Testis (tissue), 3 donors: ENCODE measurements around the gene CSMD2. TPM values are rescaled to one million over a fixed set of nuclear protein-coding genes. Genes with fewer than 3 reads are reported as not detected.

ENCODE experiments used
- DNase-seq: peaks from one replicate; pipeline ENCODE4 v3.0.0-alpha.2; 2019
- H3K27ac ChIP-seq, 2 donors: fragments of 200-600 bp; sonication (generic); one replicate each; pipeline ENCODE4 v1.5.1; 2019
- H3K27me3 ChIP-seq: fragments of 200-600 bp; sonication (generic); one replicate; pipeline ENCODE4 v1.5.1; 2019
- H3K36me3 ChIP-seq: fragments of 200-600 bp; sonication (generic); one replicate; pipeline ENCODE4 v1.5.1; 2017; ENCODE audit warnings: low read depth; ENCODE audit errors: missing control alignments
- H3K4me1 ChIP-seq: fragments of 200-600 bp; sonication (generic); one replicate; pipeline ENCODE4 v1.5.1; 2019
- H3K4me3 ChIP-seq, 2 donors: fragments of 200-600 bp; sonication (generic); one replicate each; pipeline ENCODE4 v1.5.1; 2017 to 2019
- H3K9me3 ChIP-seq: fragments of 200-600 bp; sonication (generic); one replicate; pipeline ENCODE4 v1.5.1; 2017
- POLR2A ChIP-seq: fragments of 450-650 bp; IDR thresholded peaks from one replicate; pipeline ENCODE4 v1.6.1; 2017; ENCODE audit warnings: antibody characterized with exemption, mild to moderate bottlenecking, moderate library complexity
- WGBS, 2 donors: methylation state at CpG; one replicate each; pipeline ENCODE4 v1.1.5; 2018; 5-methylcytosine and 5-hydroxymethylcytosine counted together
- intact Hi-C: fragments of 100-400 bp; cut with DNase I; formaldehyde crosslinking; loops from one replicate; pipeline ENCODE4 v1.15.1; 2023; ENCODE audit warnings: low total_unique reads
- polyA plus RNA-seq: library from polyadenylated mRNA; stranded (reverse); fragments of 350-450 nt; fragmentation: Illumina TruSeq; extraction: RNeasy Lipid Tissue Mini Kit (QIAGEN cat#74804); gene quantifications from one replicate; pipeline ENCODE4 v1.2.3, GENCODE V29; 2014; ENCODE audit warnings: low read depth, low replicate concordance; ENCODE audit not compliant: insufficient read depth
- total RNA-seq, 2 donors: library from RNA; depleted of rRNA; stranded (reverse); fragments of >200 nt; gene quantifications; one replicate each; pipeline ENCODE4 v1.2.3, GENCODE V29; 2016
- TF ChIP-seq, protein P1 (sequence below), 3 experiments: fragments of 450-650 bp in 2 of 3; fragments of 200-600 bp in 1 of 3; sonication (generic) in 1 of 3; IDR thresholded peaks; one replicate each; pipeline ENCODE4 v1.5.1; 2016 to 2019; ENCODE audit warnings: antibody characterized with exemption in 3 of 3, mild to moderate bottlenecking in 2 of 3, moderate library complexity in 1 of 3

The CSMD2 gene
- total and polyA plus RNA-seq, 3 donors from 2014 or later = 1.2 to 3.8 (median 2.7) TPM

GRCh38 chr1:33548721-33549120, 616.3 kb downstream of the CSMD2 start:
- DNase-seq = no peak
- no peaks in the 10 kb centered on the region for H3K36me3 ChIP-seq
- no peaks in the 10 kb centered on the region for H3K4me1 ChIP-seq
- no peaks in the 10 kb centered on the region for H3K27me3 ChIP-seq
- H3K9me3 ChIP-seq = no peaks in the 10 kb centered on the region
- no peak overlapping the region for H3K4me3 ChIP-seq
- 79 to 85% methylated on average over 2 of the region's 2 CpGs for WGBS, 2 donors
- intact Hi-C loops = no loop called here
- TF ChIP-seq POLR2A = no peak
- TF ChIP-seq, protein P1, sequence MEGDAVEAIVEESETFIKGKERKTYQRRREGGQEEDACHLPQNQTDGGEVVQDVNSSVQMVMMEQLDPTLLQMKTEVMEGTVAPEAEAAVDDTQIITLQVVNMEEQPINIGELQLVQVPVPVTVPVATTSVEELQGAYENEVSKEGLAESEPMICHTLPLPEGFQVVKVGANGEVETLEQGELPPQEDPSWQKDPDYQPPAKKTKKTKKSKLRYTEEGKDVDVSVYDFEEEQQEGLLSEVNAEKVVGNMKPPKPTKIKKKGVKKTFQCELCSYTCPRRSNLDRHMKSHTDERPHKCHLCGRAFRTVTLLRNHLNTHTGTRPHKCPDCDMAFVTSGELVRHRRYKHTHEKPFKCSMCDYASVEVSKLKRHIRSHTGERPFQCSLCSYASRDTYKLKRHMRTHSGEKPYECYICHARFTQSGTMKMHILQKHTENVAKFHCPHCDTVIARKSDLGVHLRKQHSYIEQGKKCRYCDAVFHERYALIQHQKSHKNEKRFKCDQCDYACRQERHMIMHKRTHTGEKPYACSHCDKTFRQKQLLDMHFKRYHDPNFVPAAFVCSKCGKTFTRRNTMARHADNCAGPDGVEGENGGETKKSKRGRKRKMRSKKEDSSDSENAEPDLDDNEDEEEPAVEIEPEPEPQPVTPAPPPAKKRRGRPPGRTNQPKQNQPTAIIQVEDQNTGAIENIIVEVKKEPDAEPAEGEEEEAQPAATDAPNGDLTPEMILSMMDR (IDR thresholded peaks at IDR 0.05) = no peak
- no peak overlapping the region for H3K27ac ChIP-seq

GRCh38 chr1:33548319-33548718, 616.7 kb downstream of the CSMD2 start:
- no peak for DNase-seq
- Histone ChIP-seq H3K36me3 (no peaks in the 10 kb centered on the region), H3K27ac (no peak overlapping the region), H3K4me3 (no peak overlapping the region), H3K4me1 (no peaks in the 10 kb centered on the region), H3K27me3 (no peaks in the 10 kb centered on the region), H3K9me3 (no peaks in the 10 kb centered on the region)
- WGBS, 2 donors = 91 to 92% methylated on average over 2 of the region's 2 CpGs
- intact Hi-C loops = no loop called here
- no peak for TF ChIP-seq POLR2A
- TF ChIP-seq, protein P1 (IDR thresholded peaks at IDR 0.05) = no peak

GRCh38 chr1:33547576-33547975, 617.5 kb downstream of the CSMD2 start:
- no peak for DNase-seq
- WGBS, 2 donors = 73 to 80% methylated on average over 3 of the region's 3 CpGs
- TF ChIP-seq POLR2A = no peak
- TF ChIP-seq, protein P1 (IDR thresholded peaks at IDR 0.05) = no peak
- intact Hi-C loops = no loop called here
- Histone ChIP-seq H3K4me1 (no peaks in the 10 kb centered on the region), H3K4me3 (no peak overlapping the region), H3K9me3 (no peaks in the 10 kb centered on the region), H3K27ac (no peak overlapping the region), H3K36me3 (no peaks in the 10 kb centered on the region), H3K27me3 (no peaks in the 10 kb centered on the region)

DNA sequence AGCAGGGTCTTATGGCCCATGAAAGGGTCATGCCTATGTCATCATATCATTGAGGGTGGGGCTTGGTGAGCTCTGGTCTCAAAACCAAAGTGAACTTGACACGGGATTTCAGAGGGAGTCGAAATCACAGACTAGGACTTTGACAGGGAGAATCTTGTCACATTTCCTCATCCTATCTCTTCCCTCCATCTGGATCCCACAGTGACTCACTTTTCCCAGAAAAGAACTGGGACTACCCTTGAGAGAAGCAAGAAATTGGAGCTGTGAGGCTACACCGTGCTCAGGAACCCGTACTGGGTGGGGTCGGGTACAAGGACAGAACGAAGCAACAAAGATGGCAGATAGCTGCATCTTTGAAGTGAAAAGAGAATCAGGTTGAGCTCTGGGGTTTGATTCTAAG, 623.1 kb downstream of the CSMD2 start:
- Histone ChIP-seq H3K4me1 (no peaks in the 10 kb centered on the region), H3K27me3 (no peaks in the 10 kb centered on the region), H3K27ac (no peak overlapping the region), H3K36me3 (no peaks in the 10 kb centered on the region), H3K4me3 (no peak overlapping the region), H3K9me3 (no peaks in the 10 kb centered on the region)
- DNase-seq = no peak
- intact Hi-C loops = no loop called here
- TF ChIP-seq, protein P1 (IDR thresholded peaks at IDR 0.05) = no peak
- TF ChIP-seq POLR2A = no peak
- 93 to 94% methylated on average over 6 of the region's 6 CpGs for WGBS, 2 donors

DNA sequence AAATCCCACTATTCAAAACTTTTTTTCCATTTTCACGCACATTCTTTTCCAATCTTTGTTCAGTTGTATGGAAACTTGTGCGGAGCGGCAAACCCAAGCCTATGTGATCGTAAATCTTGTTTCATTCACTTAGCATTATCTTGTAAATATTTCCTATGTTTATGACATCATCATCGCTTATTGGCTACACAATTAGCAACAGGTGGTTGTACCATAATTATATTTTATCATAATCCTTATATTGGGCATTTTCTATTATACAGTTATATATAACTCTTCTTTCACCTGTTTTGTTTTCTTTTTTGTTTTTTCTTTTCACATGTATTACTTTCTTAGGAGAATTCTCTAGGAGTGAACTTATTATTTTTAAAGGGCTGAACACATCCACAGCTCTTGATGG, 627.1 kb downstream of the CSMD2 start:
- WGBS, 2 donors = 87 to 96% methylated on average over 5 of the region's 5 CpGs
- TF ChIP-seq, protein P1 (IDR thresholded peaks at IDR 0.05) = no peak
- TF ChIP-seq POLR2A = no peak
- no peak for DNase-seq
- H3K4me3 ChIP-seq = no peak overlapping the region
- H3K9me3 ChIP-seq = no peaks in the 10 kb centered on the region
- H3K4me1 ChIP-seq = no peaks in the 10 kb centered on the region
- H3K27me3 ChIP-seq = no peaks in the 10 kb centered on the region
- no peaks in the 10 kb centered on the region for H3K36me3 ChIP-seq
- intact Hi-C loops = no loop called here
- H3K27ac ChIP-seq = no peak overlapping the region
